T-helper 1 cell treated with Interleukin-12 subunit alpha and Interleukin-12 subunit beta and Interleukin-4 antibody, amounts not matched to agents 30 ng/mL and 1 ng/mL, for 36 hours (primary cell): ENCODE data around the gene CCL7. TPM values are rescaled to one million over a fixed set of nuclear protein-coding genes. Genes with fewer than 3 reads are reported as not detected.

ENCODE experiments used
- intact Hi-C: fragments of 100-400 bp; cut with micrococcal nuclease; formaldehyde crosslinking; loops from one replicate; pipeline ENCODE4 v1.15.1; 2024
- total RNA-seq: library from RNA; stranded (reverse); gene quantifications from 2 replicates; pipeline ENCODE4 v1.2.3, GENCODE V29; 2022

Gene CCL7
- total RNA-seq, 1 donor from 2014 or later, result not detected

DNA sequence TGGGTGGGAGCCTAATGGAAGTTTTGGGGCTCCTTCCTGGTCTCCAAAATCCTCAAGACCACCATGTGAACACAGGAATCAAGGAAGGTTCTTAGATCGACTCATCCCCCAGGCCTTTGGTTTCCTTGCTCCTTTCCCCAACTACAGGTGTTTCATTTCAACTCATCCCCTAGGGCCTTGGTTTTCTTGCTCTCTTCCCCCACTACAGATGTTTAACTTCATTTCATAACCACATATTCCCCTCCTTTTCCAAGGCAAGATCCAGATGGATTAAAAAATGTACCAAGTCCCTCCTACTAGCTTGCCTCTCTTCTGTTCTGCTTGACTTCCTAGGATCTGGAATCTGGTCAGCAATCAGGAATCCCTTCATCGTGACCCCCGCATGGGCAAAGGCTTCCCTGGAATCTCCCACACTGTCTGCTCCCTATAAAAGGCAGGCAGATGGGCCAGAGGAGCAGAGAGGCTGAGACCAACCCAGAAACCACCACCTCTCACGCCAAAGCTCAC is 15.3 kb downstream of the CCL7 start, which contains the start of gene CCL11:
TSS of gene CCL11 (plus strand) at position 457 of the 507 bp plus-strand sequence. CDS start 67 bp downstream, outside the sequence.
- intact Hi-C loops, result no loop called here

DNA sequence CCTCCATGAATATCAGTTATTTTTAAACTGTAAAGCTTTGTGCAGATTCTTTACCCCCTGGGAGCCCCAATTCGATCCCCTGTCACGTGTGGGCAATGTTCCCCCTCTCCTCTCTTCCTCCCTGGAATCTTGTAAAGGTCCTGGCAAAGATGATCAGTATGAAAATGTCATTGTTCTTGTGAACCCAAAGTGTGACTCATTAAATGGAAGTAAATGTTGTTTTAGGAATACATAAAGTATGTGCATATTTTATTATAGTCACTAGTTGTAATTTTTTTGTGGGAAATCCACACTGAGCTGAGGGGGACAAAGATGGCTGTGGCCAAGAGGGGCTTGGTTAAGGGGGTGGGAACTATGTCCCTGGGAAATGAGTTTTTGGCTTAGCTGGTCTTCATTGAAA is 17.9 kb downstream of the CCL7 start:
- intact Hi-C loops, result no loop called here

GRCh38 chr17:34290586-34290985 is 20.6 kb downstream of the CCL7 start:
- intact Hi-C loops, result no loop called here

GRCh38 chr17:34291721-34292348 is 21.8 kb downstream of the CCL7 start:
- intact Hi-C loops, result no loop called here

GRCh38 chr17:34299027-34299426 is 29.0 kb downstream of the CCL7 start:
- intact Hi-C loops, result no loop called here

GRCh38 chr17:34299956-34300577 is 30.0 kb downstream of the CCL7 start:
- intact Hi-C loops, result no loop called here

DNA sequence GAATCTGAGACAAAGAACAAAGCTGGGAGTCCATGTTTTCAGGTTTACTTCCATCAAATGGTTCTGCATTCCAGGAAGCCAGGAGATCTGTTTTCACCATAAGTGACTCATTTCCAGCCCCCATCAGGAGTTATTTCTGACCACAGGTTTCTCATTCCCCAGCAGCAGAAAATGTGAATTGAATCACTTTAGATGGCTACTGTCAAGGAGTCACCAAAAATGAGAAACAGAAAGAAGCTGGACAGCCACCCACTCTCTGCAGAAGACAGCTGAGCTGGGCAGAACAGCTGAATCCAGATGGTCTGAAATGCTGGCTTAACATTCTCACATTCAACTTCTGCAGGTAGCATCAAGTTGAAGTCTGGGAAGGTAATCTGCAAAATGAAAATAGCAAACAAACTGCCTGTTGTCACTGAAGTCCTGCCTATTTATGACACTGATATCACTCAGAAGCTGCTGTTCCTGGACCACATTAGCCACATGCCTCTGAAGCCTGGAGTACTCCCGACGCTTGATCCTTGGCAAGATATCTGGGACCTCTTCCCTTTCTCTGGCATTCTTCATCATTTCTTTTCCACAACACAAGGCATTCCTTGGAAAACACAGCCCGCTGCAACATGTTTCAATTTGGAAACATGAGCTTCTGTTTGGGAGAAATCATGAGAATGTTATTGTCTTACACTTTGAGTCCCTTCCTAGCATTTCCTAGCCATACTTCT is 30.8 kb downstream of the CCL7 start:
- intact Hi-C loops, result no loop called here

DNA sequence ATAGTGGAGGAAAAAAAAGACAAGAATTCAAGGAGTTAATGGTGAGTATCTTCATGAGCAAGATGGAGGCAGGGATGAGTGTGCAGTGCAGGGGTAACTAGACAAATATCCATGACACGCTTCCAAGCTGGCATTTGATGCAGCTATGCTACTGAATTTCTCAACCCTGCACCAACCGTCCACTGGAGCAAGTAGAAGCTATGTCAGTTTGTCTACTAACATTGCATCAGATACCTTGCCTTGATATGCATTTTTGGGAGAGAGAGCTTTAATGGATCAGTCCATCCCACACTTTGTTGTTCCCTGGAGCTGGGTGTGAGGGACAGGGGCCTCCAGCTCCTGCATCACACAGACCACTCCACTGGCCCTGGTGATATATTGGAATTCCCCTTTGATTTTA is 32.0 kb downstream of the CCL7 start:
- intact Hi-C loops, result no loop called here

DNA sequence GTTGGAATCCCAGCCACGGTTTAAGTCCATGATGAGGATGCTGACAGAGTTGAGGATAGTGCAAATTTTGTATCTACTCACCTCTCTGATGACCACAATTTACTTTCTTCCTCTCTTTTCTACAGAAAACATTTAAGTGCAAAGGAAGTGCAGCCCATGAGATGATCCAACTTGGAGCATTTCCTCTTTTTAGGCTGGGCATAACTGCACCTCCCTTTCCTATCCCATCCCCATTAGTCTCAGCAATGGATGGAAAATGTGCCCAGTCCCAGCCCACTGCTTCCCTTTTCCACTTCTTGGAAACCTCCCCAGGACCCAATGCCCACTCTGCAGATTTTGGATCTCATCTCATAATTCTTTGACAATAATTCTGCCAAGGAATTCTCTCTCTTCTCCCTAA is 32.6 kb downstream of the CCL7 start:
- intact Hi-C loops, result no loop called here

- intact Hi-C loops, result no loop called here
These were observed 33.6 kb downstream of the CCL7 start for GRCh38 chr17:34303606-34304005.

- intact Hi-C loops, result loop anchor here (5.0 kb wide), 2 partner anchors 43 to 57 kb away; partner anchors contain the start of gene CCL1
These were observed 35.0 kb downstream of the CCL7 start for GRCh38 chr17:34305061-34305460.

GRCh38 chr17:34305606-34306005 is 35.6 kb downstream of the CCL7 start:
- intact Hi-C loops, result loop anchor here (5.0 kb wide), 2 partner anchors 43 to 57 kb away; partner anchors contain the start of gene CCL1

DNA sequence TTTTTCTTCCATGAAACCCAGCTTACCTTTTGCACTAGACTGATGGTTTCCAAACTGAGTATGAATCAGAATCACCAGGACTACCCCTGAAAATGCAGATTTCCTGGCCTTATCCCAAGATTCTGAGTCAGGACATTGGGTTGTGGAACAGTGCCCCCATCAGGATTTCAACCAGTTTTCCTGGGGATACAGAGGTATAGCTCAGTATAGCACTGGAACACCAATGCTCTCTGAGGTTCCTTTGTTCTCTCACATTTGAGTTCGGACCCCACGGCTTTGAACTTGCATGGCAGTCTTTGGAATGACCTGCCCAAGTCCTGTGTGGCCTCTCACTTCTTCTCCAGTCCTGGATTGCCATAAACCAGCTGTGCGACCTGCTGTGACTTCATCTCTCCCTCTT is 36.4 kb downstream of the CCL7 start:
- intact Hi-C loops, result loop anchor here (5.0 kb wide), 2 partner anchors 44 to 56 kb away; partner anchors contain the start of gene CCL1

DNA sequence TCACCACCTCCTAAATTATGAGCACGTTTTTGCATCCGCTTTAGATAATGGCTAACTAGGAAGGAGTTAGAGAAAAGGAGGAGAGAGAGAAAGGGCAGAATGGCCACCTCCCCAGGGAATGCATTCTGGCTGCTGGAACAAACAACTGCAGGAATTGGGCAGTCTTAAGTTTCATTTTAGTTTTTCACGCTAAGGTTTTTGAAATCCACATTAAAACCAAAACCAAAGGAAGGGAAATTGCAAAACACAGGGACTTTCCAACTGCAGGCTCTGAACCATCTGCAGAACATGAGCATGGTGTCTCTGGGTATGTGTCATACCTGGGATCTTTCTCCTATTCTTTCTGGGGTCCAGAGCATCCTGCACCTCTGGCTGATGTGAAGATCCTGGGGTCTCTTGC is 37.1 kb downstream of the CCL7 start:
- intact Hi-C loops, result loop anchor here (5.0 kb wide), 2 partner anchors 45 to 55 kb away; partner anchors contain the start of gene CCL1

GRCh38 chr17:34308371-34308770 is 38.4 kb downstream of the CCL7 start:
- intact Hi-C loops, result loop anchor here (5.0 kb wide), 2 partner anchors 46 to 54 kb away; partner anchors contain the start of gene CCL1

DNA sequence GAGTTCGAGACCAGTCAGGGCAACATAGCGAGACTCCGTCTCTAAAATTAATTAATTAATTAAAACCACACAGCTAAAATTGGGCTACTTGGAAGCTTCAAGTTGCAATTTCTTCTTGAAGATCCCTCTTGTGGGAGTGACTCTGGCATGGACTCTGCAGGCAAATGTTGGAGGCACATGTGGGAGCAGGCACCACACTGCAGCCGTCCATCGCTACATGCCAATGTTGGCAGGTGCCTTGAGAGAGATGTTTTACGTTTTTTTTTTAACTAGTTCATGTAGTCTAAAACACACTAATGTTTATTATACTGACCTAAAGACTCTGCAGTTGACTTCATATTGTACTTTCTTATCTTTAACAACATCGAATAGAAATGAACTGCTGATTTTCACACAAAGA is 41.3 kb downstream of the CCL7 start:
- intact Hi-C loops, result no loop called here

DNA sequence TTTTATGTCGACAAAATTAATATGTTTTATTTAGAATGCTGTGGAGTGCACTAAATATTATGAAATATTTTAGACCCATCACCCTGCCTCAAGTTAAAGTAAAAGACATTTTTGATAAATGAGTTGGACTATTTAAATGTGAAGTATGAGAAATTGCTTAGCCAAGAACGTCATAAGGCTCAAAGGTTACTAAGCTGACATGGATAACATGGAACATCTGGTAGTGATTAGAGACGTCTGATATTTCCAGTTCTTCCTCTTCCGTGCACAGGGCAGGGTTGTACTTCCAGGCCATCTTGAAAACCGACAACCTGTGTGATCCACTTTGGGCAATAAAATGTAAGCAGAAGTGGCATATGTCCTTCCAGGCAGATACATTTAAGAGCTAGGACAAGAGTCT is 42.1 kb downstream of the CCL7 start:
- intact Hi-C loops, result no loop called here

DNA sequence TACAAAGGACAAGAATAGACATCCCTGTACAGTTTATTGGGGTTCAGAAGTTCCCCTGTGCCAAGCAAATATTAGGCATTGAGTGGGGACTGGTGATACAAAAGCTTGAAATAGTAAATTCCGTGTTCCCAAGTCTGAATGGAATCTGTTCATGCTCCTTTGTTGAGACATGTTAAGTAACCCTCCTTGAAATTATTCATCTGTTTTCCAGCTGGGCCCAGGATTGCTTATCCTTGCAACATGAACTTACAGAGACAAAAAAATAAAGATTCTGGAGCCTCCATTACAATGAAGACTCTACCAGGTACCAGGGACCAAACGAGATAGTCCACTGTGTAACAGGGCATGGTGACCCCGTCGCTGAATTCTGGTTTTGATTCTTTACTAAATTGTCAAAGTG is 43.1 kb downstream of the CCL7 start:
- intact Hi-C loops, result no loop called here

GRCh38 chr17:34314279-34314678 is 44.3 kb downstream of the CCL7 start:
- intact Hi-C loops, result no loop called here

- intact Hi-C loops, result no loop called here
These were observed 48.5 kb downstream of the CCL7 start for GRCh38 chr17:34318474-34318873.

- intact Hi-C loops, result no loop called here
These were observed 49.0 kb downstream of the CCL7 start, which contains the start of gene CCL8 for GRCh38 chr17:34319039-34319483. CCL8 (plus strand) TSS chr17:34319435; CDS start chr17:34319502, 67 bp downstream.
